GM19099 (cell line): ENCODE results near the gene TMEM235.

Experiments used
- POLR2A ChIP-seq: IDR thresholded peaks from 3 replicates; pipeline ENCODE4 v1.6.1; 2011; ENCODE audit warnings: low read depth; ENCODE audit not compliant: insufficient read length; ENCODE audit errors: extremely low read depth

Gene TMEM235

DNA sequence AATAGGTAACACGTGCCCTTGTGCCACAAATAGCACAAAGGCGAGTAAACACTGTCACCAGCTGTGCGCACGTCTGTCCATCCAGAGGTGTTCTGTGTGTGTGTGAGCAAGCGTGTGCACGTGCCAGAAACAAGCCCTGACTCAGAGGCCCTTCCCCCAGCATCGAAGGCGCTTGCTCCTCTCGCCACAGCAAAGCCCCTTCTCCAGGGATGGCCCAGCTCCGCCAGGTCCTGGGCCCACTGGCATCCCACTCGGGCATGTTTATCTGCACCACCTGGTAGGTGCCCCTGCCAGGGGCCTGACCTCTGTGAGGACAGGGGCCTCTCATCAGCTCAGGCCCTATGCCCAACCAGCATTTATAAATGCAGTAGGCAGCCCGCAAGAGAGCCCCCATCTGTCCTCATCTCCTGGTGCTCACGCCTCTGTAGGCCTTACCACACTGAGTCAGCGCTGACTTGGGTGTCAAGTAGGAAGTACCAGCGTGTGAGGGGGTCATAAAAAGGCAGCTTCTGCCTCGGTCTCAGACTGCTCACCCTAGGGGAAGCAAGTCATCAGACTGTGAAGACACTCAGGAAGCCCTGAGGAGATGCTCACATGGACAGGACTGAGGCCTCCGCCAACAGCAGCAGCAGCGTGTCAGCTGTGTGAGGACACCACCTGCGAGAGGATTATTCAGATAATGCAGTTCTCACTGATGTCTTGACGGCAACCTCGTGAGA lies 10.8 kb downstream of the TMEM235 start:
- TF ChIP-seq POLR2A: no peak

DNA sequence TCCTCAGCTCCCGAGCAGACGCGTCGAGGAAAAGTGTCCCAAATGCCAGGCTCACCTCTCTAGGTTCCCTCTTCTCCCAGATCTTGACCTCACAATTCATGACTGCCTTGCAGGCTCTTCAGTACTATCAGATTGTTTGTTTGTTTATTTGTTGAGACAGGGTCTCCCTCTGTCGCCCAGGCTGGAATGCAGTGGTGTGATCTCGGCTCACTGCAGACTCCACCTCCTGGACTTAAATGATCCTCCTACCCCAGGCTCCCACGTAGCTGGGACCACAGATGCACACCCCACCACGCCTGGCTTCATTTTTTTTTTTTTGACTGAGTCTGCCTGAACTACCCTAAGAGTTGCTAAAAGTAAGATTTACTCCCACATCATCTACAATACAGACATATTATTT lies 15.9 kb downstream of the TMEM235 start:
- TF ChIP-seq POLR2A: no peak

GRCh38 chr17:78248051-78248914 lies 16.9 kb downstream of the TMEM235 start:
- TF ChIP-seq POLR2A: no peak

GRCh38 chr17:78249074-78249817 lies 17.8 kb downstream of the TMEM235 start:
- no peak for TF ChIP-seq POLR2A

- TF ChIP-seq POLR2A: no peak
Measured at GRCh38 chr17:78249818-78250806, 18.7 kb downstream of the TMEM235 start.

- TF ChIP-seq POLR2A: no peak
Measured at GRCh38 chr17:78250891-78251772, 19.7 kb downstream of the TMEM235 start.

DNA sequence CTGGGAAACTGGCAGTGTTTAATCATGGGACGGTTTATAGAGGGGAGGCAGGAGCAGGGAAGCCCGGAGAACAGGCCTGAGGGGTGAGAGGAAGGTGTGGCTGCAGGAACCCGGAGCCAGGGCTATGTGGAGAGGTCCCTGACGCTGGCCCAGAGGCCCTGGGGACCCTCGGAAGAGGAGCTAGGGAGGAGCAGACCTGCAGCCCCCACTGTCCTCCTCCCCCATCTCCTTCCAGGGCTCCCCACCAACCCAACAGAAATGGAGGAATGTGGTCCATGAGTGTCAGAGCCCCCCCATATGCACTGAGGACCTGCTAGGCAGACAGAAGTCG lies 20.3 kb downstream of the TMEM235 start:
- TF ChIP-seq POLR2A: no peak

GRCh38 chr17:78252111-78252634 lies 20.7 kb downstream of the TMEM235 start:
- no peak for TF ChIP-seq POLR2A

DNA sequence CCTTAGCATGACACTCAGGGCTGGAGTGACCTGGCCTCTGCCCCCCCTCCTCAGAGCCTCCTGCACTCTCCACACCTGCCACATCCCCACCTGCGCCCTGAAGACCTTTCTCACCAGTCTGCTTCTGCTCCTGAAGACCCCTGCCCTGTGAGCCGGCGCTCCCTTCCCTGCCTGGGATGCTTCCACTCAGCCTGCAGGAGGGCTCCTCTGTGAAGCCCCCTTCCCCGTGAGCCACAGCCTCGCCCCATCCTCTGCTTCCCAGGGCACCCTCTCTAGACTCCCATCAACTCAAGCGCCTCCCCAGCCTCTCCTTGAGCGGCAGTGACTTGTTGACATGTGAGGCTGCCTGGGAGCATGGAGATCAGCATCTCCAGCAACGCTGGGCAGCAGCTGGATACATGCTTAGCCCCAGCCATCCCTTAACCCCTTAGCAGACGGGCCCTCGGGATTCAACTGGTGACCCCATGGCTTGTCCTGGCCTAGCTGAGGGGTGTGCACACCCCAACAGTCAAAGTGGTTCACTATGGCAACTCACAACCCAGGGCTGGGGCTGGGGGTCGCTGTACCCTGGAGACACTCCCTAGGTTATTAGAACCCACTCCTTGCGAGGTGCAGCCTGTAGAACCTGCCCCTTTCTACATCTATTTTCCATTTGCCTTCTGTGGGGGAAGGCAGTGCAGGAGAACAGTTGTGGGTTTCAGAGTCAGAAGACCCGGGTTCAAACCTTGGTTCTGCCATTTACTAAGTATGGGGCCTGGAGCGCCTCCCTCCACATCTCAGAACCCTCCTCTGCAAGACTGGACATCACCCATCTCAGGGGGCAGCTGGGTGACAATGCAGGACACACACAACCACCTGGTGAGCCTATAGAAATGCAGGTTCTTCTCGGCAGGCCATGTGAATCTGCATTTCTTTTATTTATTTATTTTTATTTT lies 21.5 kb downstream of the TMEM235 start:
- no peak for TF ChIP-seq POLR2A

GRCh38 chr17:78253946-78254672 lies 22.7 kb downstream of the TMEM235 start:
- peak; percentile 23 for TF ChIP-seq POLR2A

DNA sequence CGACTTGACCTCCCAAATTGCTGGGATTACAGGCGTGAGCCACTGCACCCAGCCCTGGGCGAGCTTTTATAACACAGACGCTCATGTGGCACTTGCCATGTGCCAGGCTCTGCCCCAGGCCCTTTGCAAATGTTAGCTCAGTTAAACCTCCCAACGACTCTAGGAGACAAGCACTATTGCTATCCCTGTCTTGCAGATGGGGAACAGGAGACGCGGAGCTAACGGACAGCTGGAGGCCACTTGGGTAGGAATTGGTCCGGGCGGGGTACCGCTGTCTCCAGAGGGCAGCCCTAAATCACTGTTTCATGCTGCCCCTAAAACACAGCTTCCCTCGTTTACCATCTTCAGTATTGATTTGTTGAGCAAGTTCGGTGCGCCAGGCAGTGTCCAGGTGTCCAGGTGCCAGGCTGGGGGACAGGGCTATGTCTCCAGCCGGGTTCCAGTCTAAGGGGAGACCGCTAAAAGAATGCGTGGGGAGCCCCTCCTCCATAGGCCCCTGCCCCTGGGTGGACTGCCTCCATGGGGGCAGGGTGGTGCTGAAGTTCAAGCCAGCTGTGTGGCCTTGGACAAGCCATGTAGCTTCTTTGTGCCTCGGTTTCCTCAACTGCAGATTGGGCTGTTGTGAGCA lies 23.7 kb downstream of the TMEM235 start:
- TF ChIP-seq POLR2A: no peak

GRCh38 chr17:78255953-78256706 lies 24.7 kb downstream of the TMEM235 start:
- no peak for TF ChIP-seq POLR2A
